Measurements from ENCODE around the gene ICAM1.

The ICAM1 gene

GRCh38 chr19:10226376-10227025 lies 44.4 kb upstream of the ICAM1 start:
- Mint-ChIP-seq H3K9me3 (no peaks in the 10 kb centered on the region), H3K4me3 (peak overlapping the region; percentile 58 to 71 (median 62)), H3K27ac (peak overlapping the region; percentile 92 to 97 (median 93)), H3K4me1 (peaks cover 14% of the 10 kb centered on the region), H3K36me3 (ENCODE audit: low read depth) (peaks cover 21% of the 10 kb centered on the region), H3K27me3 (ENCODE audit: low read depth) (no peaks in the 10 kb centered on the region)
- TF ChIP-seq CTCF (IDR thresholded peaks at IDR 0.05; ENCODE audit: unreplicated experiment in 3 of 3): no peak

- H3K4me1 Mint-ChIP-seq: peaks cover 19% of the 10 kb centered on the region
- TF ChIP-seq CTCF (IDR thresholded peaks at IDR 0.05; ENCODE audit: unreplicated experiment in 3 of 3): peak in 1 of 3 experiments; percentile 6
- peaks cover 15% of the 10 kb centered on the region for H3K36me3 Mint-ChIP-seq (ENCODE audit: low read depth)
- H3K9me3 Mint-ChIP-seq: no peaks in the 10 kb centered on the region
- H3K4me3 Mint-ChIP-seq: peak overlapping the region; percentile 43 to 63 (median 50)
- peak overlapping the region; percentile 92 to 97 (median 93) for H3K27ac Mint-ChIP-seq
- H3K27me3 Mint-ChIP-seq (ENCODE audit: low read depth): no peaks in the 10 kb centered on the region
These were observed 43.6 kb upstream of the ICAM1 start for GRCh38 chr19:10227026-10227971.

GRCh38 chr19:10228393-10228792 lies 42.5 kb upstream of the ICAM1 start:
- Mint-ChIP-seq H3K36me3 (ENCODE audit: low read depth) (peaks cover 11% of the 10 kb centered on the region), H3K4me3 (peak overlapping the region; percentile 91 to 94 (median 92)), H3K27ac (peak overlapping the region; percentile 80 to 93 (median 93)), H3K9me3 (no peaks in the 10 kb centered on the region), H3K4me1 (peaks cover 19% of the 10 kb centered on the region), H3K27me3 (ENCODE audit: low read depth) (no peaks in the 10 kb centered on the region)
- no peak for TF ChIP-seq CTCF (IDR thresholded peaks at IDR 0.05; ENCODE audit: unreplicated experiment in 3 of 3)

- peaks cover 9% of the 10 kb centered on the region for H3K36me3 Mint-ChIP-seq (ENCODE audit: low read depth)
- peak overlapping the region; percentile 80 to 93 (median 93) for H3K27ac Mint-ChIP-seq
- TF ChIP-seq CTCF (IDR thresholded peaks at IDR 0.05; ENCODE audit: unreplicated experiment in 3 of 3): peak; percentile 45 to 52 (median 48)
- peak overlapping the region; percentile 91 to 94 (median 92) for H3K4me3 Mint-ChIP-seq
- no peaks in the 10 kb centered on the region for H3K27me3 Mint-ChIP-seq (ENCODE audit: low read depth)
- peaks cover 19% of the 10 kb centered on the region for H3K4me1 Mint-ChIP-seq
- no peaks in the 10 kb centered on the region for H3K9me3 Mint-ChIP-seq
These were observed 42.0 kb upstream of the ICAM1 start for GRCh38 chr19:10228920-10229319.

GRCh38 chr19:10230173-10230860 lies 40.6 kb upstream of the ICAM1 start:
- peak overlapping the region; percentile 91 to 94 (median 92) for H3K4me3 Mint-ChIP-seq
- H3K27ac Mint-ChIP-seq: peak overlapping the region; percentile 88 to 93 (median 92)
- no peaks in the 10 kb centered on the region for H3K9me3 Mint-ChIP-seq
- TF ChIP-seq CTCF (IDR thresholded peaks at IDR 0.05; ENCODE audit: unreplicated experiment in 3 of 3): peak in 2 of 3 experiments; percentile 10 to 19
- H3K27me3 Mint-ChIP-seq (ENCODE audit: low read depth): no peaks in the 10 kb centered on the region
- H3K36me3 Mint-ChIP-seq (ENCODE audit: low read depth): no peaks in the 10 kb centered on the region
- H3K4me1 Mint-ChIP-seq: peaks cover 23% of the 10 kb centered on the region
